ENCODE data around the gene ADORA2B.
A peak's percentile ranks its signal among the peaks of the same experiment; 100 is the strongest.
"Not testable (repeated sequence)": the region's sequence is repeated elsewhere in the genome, so short reads cannot be mapped to it uniquely, and the experiment has no call there.

Gene ADORA2B

GRCh38 chr17:15922586-15922985 lies 22.3 kb upstream of the ADORA2B start:
- no peak for DNase-seq (ENCODE audit: low spot score)

GRCh38 chr17:15926039-15926740 lies 18.7 kb upstream of the ADORA2B start:
- DNase-seq (ENCODE audit: low spot score): no peak

GRCh38 chr17:15928286-15928785 lies 16.6 kb upstream of the ADORA2B start:
- DNase-seq (ENCODE audit: low spot score): no peak

GRCh38 chr17:15929941-15930340 lies 15.0 kb upstream of the ADORA2B start:
- DNase-seq (ENCODE audit: low spot score): no peak

GRCh38 chr17:15930426-15930825 lies 14.5 kb upstream of the ADORA2B start:
- peak; percentile 11 for DNase-seq (ENCODE audit: low spot score)

GRCh38 chr17:15931394-15931793 lies 13.5 kb upstream of the ADORA2B start:
- DNase-seq (ENCODE audit: low spot score): no peak

GRCh38 chr17:15934866-15935265 lies 10.1 kb upstream of the ADORA2B start:
- DNase-seq (ENCODE audit: low spot score): no peak

- no peak for DNase-seq (ENCODE audit: low spot score)
Measured at GRCh38 chr17:15935891-15936290, 9.0 kb upstream of the ADORA2B start.

GRCh38 chr17:15936481-15936880 lies 8.4 kb upstream of the ADORA2B start:
- DNase-seq (ENCODE audit: low spot score): not testable (repeated sequence)

- DNase-seq (ENCODE audit: low spot score): peak; percentile 6
Measured at GRCh38 chr17:15941781-15942180, 3.1 kb upstream of the ADORA2B start.

GRCh38 chr17:15942207-15942833 lies 2.6 kb upstream of the ADORA2B start:
- peak; percentile 5 for DNase-seq (ENCODE audit: low spot score)

GRCh38 chr17:15943971-15944758 lies 765 bp upstream of the ADORA2B start:
- DNase-seq (ENCODE audit: low spot score): no peak

GRCh38 chr17:15945527-15946191 lies 729 bp downstream of the ADORA2B start:
- DNase-seq (ENCODE audit: low spot score): peak; percentile 50

- DNase-seq (ENCODE audit: low spot score): peak; percentile 17
Measured at GRCh38 chr17:15946611-15947120, 1.7 kb downstream of the ADORA2B start.

- peak; percentile 71 for DNase-seq (ENCODE audit: low spot score)
Measured at GRCh38 chr17:15947271-15947670, 2.3 kb downstream of the ADORA2B start.

GRCh38 chr17:15947976-15948752 lies 3.2 kb downstream of the ADORA2B start:
- DNase-seq (ENCODE audit: low spot score): no peak

- no peak for DNase-seq (ENCODE audit: low spot score)
Measured at GRCh38 chr17:15951368-15952047, 6.6 kb downstream of the ADORA2B start.

GRCh38 chr17:15952048-15952532 lies 7.2 kb downstream of the ADORA2B start:
- no peak for DNase-seq (ENCODE audit: low spot score)

- DNase-seq (ENCODE audit: low spot score): no peak
Measured at GRCh38 chr17:15952916-15953790, 8.2 kb downstream of the ADORA2B start.
